Measurements from ENCODE around the gene CYP19A1.

The CYP19A1 gene

DNA sequence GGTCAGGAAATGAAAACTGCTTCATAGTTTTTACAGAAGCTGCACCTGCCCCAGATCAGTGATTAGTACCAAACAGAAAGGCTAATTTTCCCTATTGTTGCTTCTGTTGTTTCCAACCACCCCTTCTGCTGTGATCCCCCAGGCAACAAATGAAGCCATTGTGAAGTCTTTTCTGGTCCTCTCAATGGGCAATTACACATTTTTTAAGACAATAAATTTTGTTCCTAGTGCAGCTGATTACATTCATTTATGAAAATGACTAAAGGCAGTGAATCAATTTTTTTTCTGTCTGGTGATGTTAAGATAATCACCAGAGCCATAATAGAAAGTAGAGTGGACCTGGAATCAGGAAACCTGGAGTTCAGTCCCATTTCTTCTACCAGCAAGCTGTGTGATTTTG is 35.7 kb upstream of the CYP19A1 start:
- DNase-seq = no peak
- H3K4me1 Mint-ChIP-seq = peaks cover 4% of the 10 kb centered on the region
- TF ChIP-seq, protein P1, sequence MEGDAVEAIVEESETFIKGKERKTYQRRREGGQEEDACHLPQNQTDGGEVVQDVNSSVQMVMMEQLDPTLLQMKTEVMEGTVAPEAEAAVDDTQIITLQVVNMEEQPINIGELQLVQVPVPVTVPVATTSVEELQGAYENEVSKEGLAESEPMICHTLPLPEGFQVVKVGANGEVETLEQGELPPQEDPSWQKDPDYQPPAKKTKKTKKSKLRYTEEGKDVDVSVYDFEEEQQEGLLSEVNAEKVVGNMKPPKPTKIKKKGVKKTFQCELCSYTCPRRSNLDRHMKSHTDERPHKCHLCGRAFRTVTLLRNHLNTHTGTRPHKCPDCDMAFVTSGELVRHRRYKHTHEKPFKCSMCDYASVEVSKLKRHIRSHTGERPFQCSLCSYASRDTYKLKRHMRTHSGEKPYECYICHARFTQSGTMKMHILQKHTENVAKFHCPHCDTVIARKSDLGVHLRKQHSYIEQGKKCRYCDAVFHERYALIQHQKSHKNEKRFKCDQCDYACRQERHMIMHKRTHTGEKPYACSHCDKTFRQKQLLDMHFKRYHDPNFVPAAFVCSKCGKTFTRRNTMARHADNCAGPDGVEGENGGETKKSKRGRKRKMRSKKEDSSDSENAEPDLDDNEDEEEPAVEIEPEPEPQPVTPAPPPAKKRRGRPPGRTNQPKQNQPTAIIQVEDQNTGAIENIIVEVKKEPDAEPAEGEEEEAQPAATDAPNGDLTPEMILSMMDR (IDR thresholded peaks at IDR 0.05) = no peak
- no peaks in the 10 kb centered on the region for H3K9me3 Mint-ChIP-seq
- H3K4me3 Mint-ChIP-seq = no peak overlapping the region
- H3K27ac Mint-ChIP-seq = no peak overlapping the region
- H3K36me3 Mint-ChIP-seq (ENCODE audit: low read depth) = no peaks in the 10 kb centered on the region
- peaks cover 13% of the 10 kb centered on the region for H3K27me3 Mint-ChIP-seq (ENCODE audit: low read depth, poor library complexity)

DNA sequence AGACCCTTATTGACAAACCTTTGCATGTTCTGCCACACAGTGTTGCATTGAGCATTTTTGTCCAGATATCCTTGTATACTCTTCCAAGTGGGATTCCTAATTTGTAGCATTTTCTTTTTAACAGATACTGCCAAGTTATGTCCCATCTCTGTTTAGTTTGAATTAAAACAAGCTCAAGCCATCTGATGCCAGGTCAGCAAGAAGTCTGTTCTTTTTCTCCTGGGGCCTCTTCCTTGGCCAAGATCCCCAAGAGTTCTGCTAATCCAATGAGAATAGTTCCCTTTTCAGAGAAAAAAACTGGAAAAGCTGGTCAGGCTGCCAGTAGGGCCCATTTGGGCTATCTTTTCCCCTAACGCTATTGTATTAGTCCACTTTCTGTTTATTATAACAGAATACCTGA is 32.9 kb upstream of the CYP19A1 start:
- peaks cover 7% of the 10 kb centered on the region for H3K27me3 Mint-ChIP-seq (ENCODE audit: low read depth, poor library complexity)
- no peaks in the 10 kb centered on the region for H3K9me3 Mint-ChIP-seq
- no peak for DNase-seq
- H3K4me1 Mint-ChIP-seq = peaks cover 16% of the 10 kb centered on the region
- TF ChIP-seq, protein P1 (IDR thresholded peaks at IDR 0.05) = no peak
- H3K27ac Mint-ChIP-seq = no peak overlapping the region
- H3K36me3 Mint-ChIP-seq (ENCODE audit: low read depth) = no peaks in the 10 kb centered on the region
- no peak overlapping the region for H3K4me3 Mint-ChIP-seq

DNA sequence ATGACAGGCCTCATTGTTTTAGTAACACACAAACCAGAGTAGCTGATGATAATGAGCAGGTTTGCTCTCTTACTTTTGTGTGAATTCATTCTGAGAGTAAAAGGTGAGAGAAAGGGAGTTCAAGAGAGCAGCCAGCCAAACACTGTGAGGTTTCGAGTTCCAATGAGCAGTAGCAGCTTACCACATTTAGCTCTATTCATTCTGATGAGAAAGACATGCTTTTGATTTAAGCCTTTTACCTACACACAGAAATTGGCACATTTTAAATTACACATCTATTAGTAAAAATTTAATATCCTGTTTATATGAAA is 31.0 kb upstream of the CYP19A1 start:
- H3K27ac Mint-ChIP-seq = no peak overlapping the region
- H3K9me3 Mint-ChIP-seq = no peaks in the 10 kb centered on the region
- no peaks in the 10 kb centered on the region for H3K36me3 Mint-ChIP-seq (ENCODE audit: low read depth)
- peaks cover 7% of the 10 kb centered on the region for H3K27me3 Mint-ChIP-seq (ENCODE audit: low read depth, poor library complexity)
- peaks cover 16% of the 10 kb centered on the region for H3K4me1 Mint-ChIP-seq
- H3K4me3 Mint-ChIP-seq = no peak overlapping the region
- DNase-seq = no peak
- TF ChIP-seq, protein P1 (IDR thresholded peaks at IDR 0.05) = no peak

DNA sequence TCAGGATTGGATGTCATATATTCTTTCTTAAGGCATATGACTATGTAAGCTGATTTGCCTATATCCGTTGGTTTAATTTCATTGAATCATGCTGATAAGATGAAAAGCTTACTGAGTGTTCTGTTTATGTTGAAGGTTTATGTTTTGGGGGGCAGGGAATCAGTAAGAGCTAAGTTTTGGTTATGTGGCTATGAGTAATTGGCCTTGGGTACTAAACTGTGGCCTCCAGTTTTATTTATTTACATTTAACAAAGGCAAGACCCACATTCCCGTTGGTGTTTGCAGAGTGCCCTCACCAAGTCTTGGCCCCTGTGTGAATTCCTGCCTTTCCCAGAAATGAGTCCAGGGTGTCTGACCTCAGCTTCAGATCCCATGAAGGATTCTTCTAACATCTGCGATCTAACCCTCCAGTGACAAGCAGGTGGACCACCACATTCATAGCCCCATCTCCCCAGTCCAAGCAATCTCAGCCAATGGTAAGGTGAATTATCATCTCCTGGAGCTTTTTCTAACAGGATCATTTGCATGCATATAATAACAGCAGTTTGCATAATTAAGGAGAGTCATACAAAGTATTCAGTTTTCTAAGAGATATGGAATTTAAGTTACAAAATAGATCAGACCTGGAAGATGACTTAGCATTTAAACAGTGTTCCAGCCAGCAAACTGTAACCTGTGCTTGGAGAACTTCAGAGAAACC is 30.5 kb upstream of the CYP19A1 start:
- no peak overlapping the region for H3K27ac Mint-ChIP-seq
- no peaks in the 10 kb centered on the region for H3K36me3 Mint-ChIP-seq (ENCODE audit: low read depth)
- no peak overlapping the region for H3K4me3 Mint-ChIP-seq
- H3K4me1 Mint-ChIP-seq = peaks cover 16% of the 10 kb centered on the region
- peaks cover 7% of the 10 kb centered on the region for H3K27me3 Mint-ChIP-seq (ENCODE audit: low read depth, poor library complexity)
- no peaks in the 10 kb centered on the region for H3K9me3 Mint-ChIP-seq
- TF ChIP-seq, protein P1 (IDR thresholded peaks at IDR 0.05) = no peak
- no peak for DNase-seq

DNA sequence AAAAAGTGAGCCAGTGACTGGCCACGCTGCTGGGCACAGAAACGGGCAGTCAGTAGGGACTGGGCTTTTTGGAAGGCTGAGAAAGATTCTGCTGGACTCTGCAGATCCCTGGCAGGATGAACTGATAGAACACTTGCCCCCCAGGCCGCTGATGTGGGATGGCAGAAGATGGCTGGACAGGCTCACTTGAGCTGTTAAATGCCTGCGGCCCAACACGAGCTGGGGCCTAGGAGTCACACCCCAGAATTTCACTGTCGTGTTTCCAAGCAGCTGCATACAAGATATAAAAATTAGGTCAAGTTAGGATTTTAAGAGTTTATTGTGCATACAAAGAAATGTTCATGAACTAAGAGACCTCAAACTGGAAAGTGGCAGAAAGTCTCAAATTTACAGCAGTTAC is 29.9 kb upstream of the CYP19A1 start:
- no peak for DNase-seq
- no peak overlapping the region for H3K4me3 Mint-ChIP-seq
- no peak overlapping the region for H3K27ac Mint-ChIP-seq
- H3K27me3 Mint-ChIP-seq (ENCODE audit: low read depth, poor library complexity) = peaks cover 7% of the 10 kb centered on the region
- TF ChIP-seq, protein P1 (IDR thresholded peaks at IDR 0.05) = no peak
- H3K4me1 Mint-ChIP-seq = peaks cover 16% of the 10 kb centered on the region
- H3K9me3 Mint-ChIP-seq = no peaks in the 10 kb centered on the region
- no peaks in the 10 kb centered on the region for H3K36me3 Mint-ChIP-seq (ENCODE audit: low read depth)

DNA sequence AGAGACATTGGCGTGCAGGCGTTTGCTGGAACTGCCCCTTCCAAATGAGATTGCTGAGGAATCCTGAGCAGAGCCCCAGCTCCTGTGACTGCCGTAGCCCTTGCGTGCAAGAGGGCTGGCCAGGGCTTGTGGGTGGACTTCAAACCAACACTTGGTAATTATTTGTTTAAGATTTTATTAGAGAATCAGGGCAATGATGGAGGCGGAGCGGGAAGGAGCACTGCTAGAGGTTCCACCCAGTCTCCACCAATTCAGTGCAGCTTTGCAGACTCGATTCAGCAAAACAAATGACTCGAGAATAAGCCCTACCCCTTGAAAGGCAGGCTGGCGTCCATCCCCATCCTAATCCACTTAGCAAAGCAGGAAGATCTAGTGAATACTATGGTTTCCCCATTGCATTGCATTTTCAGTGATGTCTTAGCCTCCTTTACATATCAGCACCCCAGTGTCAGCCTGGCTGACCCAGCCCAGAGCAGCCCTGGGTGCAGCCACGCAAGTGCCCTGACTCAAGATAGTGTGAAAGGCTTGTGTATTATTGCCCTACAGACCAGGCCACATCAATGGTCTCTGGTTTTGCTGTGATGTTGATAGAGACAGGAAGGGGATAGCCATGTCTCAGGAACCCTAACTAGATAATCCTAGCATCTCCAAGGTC is 29.1 kb upstream of the CYP19A1 start:
- DNase-seq = no peak

More for the DNA sequence above, 29.1 kb upstream of the CYP19A1 start:
- TF ChIP-seq, protein P1 (IDR thresholded peaks at IDR 0.05) = no peak
- no peaks in the 10 kb centered on the region for H3K9me3 Mint-ChIP-seq
- H3K27me3 Mint-ChIP-seq (ENCODE audit: low read depth, poor library complexity) = peaks cover 5% of the 10 kb centered on the region
- H3K4me3 Mint-ChIP-seq = no peak overlapping the region
- no peak overlapping the region for H3K27ac Mint-ChIP-seq
- H3K4me1 Mint-ChIP-seq = peaks cover 16% of the 10 kb centered on the region
- no peaks in the 10 kb centered on the region for H3K36me3 Mint-ChIP-seq (ENCODE audit: low read depth)
